NCI-H748 treated with DMSO at 0.1 percent for 48 hours (cell line): ENCODE measurements around the gene NPIPB8.
"Not testable (repeated sequence)": the region's sequence is repeated elsewhere in the genome, so short reads cannot be mapped to it uniquely, and the experiment has no call there.

Experiments used
- DNase-seq: peaks from one replicate; lab custom pipeline; 2025; lab: John Stamatoyannopoulos, UW

The NPIPB8 gene

DNA sequence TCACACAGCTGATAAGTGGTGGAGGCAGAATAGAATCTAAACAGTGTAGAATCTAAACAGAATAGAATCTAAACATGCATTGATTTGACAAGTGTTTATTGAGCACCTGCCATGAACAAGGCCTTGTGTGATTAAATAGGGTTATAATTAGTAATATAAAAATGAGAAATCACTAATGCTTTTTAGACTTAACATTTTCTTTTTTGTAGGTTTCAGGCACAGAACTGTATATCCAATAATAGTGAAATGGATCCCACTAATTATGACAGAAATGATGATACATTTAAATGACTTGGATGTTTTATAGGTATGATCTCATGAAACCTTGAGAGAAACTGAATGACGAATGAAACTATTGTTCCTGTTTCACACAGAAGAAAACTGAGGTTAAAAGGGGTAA lies at the start of gene NPIPB8:
NPIPB8 (plus strand) TSS at position 301 of the 400 bp plus-strand sequence. CDS start 296 bp downstream, outside the sequence.
- DNase-seq = not testable (repeated sequence)

DNA sequence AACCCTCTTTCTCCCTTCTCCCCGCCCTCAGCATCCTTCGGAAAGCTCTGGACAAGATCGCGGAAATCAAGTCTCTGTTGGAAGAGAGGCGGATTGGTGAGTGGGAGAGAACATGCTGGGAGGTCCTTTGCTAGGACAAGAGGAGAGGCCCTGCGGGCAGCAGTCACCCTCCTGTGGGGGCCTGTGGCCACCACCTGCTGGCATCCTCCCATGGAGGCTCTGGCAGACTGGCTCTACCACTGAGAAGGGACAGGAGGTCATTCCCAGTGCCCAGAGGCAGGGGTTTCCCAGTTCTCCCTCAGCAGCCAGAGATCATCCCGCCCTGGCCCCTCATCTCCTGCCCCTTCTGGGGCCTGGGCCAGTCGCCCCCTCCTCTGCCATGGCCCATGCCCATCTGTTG lies 48.8 kb upstream of the NPIPB8 start:
- no peak for DNase-seq

DNA sequence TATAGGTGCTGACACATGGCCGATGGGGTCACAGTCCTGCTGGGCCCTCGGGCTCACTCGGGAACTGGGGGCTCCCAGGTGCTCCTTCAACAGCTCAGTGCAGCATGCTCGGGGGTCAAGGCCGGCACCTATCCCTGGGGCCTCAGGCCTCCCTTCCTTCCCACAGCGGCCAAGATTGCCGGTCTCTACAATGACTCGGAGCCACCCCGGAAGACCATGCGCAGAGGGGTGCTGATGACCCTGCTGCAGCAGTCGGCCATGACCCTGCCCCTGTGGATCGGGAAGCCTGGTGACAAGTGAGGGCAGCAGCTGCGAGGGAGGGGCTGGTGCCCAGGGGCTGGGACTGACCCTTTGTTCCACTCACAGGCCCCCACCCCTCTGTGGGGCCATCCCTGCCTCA lies 47.9 kb upstream of the NPIPB8 start:
- DNase-seq = no peak

DNA sequence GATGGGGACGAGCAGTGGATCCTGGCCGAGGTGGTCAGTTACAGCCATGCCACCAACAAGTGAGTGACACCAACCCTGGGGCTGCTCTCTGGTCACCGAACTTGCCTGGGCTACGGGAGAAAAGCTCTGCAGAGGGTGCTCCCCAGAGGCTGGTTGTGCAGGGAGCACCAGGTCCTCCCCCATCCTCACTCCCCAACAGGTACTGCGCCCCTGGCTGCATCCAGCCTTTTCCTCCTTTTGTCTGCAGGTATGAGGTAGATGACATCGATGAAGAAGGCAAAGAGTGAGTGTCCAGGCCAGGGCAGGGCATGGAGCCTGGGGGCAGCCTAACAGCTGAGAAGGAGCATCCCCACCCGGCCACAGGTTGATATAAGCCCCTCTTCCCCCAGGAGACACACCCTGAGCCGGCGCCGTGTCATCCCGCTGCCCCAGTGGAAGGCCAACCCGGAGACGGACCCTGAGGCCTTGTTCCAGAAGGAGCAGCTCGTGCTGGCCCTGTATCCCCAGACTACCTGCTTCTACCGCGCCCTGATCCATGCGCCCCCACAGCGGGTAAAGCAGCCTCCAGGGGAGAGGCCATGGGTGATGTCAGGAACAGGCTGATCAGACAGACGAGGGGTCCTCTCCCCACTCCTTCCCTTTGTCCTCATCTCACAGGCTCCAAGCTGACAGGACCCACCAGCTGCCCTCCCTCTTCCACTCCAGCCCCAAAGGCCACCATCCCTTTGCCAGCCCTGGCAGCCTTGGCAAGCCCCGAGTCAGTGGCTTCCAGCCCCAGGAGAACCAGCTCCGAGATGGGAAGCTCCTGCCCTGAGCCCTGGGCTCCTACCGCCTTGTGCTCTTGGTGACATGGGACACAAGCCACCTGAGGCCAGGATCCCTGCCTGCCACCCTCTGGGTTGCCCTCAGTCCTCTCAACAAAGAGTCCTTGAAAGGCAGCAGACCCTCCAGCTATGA lies 47.2 kb upstream of the NPIPB8 start:
- no peak for DNase-seq

DNA sequence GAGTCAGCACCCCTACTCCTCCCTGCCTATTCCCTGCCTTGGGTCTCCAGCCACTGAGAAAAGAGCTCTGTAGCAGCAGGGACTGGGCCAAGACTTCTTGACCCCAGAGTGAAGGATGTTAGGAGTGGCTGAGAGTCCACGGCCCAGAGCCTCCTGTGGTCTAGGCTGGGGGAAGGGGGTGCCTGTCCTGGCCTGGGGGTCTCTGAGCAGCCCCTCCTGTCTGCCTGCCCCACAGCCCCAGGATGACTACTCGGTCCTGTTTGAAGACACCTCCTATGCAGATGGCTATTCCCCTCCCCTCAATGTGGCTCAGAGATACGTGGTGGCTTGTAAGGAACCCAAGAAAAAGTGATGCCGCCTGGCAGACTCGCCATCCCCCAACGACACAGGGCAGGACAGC lies 46.5 kb upstream of the NPIPB8 start:
- DNase-seq = no peak

DNA sequence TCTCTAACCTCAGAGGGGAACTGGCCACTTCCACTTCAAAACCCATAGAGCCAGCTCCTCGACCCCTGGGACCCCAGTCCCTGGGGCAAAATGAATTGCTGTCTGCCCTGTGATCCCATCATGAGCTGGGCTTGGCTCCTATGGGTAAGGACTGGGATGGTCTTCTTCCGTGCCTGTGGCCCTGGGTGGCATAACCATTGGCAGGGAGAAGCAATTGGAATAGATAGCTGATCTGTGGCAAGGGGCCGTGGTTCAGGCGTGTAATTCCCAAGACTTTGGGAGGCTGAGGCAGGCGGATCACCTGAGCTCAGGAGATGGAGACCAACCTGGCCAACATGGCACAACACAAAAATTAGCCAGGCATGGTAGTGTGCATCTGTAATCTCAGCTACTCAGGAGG lies 45.4 kb upstream of the NPIPB8 start:
- no peak for DNase-seq

DNA sequence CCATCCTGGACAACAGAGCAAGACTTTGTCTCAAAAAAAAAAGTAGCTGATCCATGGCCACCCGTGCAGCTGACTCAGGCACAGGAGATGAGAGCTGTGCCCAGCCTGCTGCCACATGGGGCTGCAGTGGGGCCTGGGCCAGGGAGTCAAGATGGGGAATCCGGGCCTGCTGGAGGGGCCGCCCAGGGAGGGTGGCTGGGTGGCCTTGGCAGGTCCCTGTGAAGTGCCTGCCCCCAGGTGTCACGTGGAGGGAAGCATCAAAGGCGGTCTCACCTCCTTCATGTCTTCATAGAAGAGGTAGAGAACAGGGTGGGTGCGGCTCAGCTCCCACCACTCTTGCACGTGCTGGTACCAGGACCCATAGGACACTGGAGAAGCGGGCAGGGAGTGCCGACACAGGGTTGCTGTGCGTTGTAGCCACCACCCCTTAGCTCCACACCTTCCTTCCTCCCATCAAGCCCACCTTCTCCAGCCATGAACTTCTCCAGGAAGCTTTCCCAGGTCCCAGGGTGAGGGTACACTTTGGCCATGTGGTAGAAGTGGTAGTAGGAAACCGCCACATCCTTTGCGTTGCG lies 44.8 kb upstream of the NPIPB8 start:
- DNase-seq = no peak

DNA sequence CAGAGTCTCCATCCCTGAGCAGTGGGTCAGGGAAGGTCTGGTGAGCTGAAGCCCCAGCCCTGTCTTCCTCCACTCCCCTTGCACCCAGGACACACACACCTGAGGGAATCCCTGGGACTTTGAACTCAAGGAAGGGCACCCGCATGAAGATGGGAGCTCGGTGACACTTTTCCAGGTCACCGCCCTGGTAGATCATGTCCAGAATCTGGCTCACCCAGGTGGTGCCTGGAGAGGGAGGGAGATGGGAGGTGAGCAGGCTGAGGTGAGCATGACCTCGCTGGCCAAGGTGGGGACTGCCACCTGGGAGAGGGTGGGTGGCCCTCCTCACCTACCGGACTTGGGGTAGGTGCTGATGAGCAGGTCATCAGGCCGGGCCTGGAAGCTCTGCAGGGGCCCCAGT lies 42.4 kb upstream of the NPIPB8 start:
- DNase-seq = not testable (repeated sequence)

DNA sequence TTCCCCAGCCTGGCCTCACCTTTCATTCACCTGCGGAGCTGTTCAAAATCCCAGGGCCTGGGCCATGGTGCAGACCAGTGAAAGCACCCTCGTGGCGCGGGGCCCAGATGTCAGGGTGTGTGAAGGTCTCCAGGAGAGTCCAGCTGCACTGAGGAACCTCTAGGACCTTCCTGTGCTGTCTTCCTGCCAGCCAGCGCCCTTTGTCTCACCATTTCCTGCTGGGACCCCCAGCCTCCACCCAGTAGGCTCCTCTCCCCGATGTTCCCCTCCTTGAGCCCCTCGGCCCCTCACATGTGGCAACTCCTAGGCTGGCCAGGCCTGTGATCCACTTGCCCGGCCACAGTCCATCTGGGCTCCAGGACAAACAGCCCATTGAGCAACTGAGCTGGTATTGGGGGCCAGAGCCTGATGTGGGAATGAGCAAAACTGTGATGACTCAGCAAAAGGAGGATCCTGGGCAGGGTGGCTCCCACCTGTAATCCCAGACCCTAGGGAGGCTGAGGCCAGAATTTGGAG lies 41.7 kb upstream of the NPIPB8 start:
- no peak for DNase-seq

DNA sequence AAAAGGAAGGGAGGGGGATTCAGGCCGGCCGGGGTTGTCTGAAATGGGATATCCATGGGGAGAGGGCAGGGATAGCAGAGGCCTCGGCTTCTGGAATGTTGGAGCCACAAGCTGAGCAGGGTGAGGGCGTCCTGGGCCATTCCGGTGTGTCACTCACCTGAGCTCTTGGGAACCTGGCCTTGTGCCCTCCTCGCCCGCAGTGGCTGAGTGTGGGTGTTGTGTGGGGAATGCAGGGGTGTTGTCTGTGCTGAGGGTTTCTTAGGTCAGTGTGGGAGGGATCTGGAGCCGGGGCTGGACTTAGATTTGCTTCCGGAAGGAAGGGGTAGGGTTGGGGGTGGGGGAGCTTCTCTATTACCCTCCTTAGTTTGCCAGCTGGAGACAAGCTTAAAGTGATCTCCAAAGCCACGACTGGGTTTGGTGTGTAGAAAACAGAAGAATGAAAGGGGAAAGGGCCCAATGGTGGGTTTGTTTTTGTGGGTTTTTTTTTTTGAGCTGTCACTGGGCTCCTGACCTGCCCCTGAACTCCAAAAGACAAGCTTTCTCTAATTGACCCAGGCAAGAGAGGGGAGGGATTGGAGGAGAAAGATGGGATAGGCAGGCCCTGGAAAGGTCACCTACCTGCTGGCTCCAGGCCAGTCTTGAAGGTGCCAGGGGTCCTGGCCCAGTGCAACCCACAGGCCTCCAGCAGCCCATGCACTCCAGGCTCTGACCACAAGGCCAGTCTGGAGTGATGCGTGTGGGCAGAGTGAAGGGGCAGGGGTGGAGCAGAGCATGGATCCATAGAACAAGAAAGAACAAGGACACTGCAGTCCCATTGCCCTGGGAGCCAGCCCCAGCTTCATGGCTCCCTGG lies 40.8 kb upstream of the NPIPB8 start, which contains the start of gene SULT1A2:
SULT1A2 (minus strand) TSS at position 211 of the 852 bp plus-strand sequence. CDS start 1,120 bp downstream, outside the sequence.
- DNase-seq = no peak

DNA sequence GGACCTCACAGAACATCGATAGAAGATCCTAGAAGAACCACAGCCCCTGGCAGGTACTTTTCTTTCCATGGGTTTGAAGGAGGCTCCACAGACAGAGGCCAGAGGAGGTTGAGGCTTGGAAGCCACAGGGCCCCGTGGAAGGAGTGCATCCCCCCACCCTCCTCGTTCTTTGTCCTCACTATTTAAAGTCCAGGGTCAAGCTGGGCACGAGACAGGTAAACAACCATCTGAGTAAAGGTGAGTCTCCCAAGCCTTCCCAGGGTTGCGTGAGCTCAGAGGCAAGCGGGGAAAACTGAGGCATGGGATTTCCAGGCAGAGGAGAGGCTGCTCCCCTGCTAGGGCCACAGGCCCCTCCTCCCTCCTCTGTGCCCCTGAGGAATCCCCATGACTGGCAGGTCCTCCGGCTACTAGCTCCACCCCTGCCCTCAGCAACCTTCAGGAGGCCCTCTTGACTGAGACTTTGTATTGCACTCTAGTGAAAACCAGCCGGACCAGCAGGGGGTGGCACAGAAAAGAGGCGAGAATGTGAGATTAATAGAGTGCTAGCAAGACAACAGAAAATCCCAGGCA lies 40.1 kb upstream of the NPIPB8 start:
- DNase-seq = no peak

DNA sequence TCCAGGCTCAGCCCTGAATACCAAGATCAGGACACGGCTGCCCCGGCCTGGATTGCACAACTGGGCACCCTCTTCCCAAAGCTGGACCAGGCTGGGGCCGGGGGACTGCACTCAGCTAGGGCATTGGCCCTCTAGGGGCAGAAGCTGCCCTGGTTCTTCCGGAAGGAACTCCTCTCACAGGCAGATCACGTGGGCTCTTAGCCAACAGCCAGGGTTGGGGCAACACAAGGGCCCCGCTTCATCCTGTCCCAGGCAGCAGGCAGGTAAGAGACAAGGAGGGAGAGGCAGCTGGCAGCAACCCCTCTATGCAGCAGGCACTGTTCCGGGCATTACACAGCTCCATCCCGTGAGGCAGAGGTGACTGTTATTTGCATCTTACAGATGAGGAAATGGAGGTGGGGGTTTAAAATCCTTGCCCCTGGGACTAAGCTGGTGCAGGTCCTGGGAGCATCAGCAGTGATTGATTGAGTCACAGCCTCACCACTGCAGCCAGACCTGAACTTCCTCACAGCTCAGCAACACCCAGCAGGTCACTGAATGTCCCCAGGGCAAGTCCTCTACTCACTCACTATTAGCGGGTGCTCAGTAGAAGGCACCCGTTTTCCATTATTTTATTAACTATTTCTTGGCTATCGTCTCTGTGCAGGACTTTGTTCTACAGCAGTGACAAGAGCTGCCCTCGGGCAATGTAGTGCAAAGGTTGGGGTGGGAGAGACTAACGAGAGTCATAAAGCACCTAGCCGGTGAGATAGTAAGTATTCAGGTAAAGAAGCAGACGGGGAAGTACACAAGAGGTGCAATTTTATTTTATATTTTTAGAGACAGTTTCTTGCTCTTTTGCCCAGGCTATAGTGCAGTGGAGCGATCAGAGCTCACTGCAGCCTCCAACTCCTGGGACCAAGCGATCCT lies 38.2 kb upstream of the NPIPB8 start:
- DNase-seq = not testable (repeated sequence)

DNA sequence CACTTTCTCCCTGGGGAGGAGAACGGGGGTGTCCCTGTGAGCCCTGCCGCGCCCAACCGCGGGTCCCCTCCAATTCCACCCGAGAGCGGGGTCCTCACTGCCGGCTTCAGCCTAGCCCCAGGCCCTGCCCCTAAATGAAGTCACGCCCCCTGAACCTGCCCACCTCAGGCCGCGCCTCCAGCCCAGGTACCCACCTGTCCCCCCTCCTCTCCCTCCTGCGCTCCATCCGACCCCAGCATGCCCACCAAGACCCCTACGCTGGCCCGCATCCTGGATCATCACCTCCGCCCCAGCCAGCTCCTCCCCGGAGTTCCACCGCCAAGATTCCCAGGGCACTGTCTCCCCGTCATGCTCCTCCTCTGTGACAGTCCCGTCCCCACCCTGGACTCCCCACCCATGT lies 36.9 kb upstream of the NPIPB8 start:
- not testable (repeated sequence) for DNase-seq

DNA sequence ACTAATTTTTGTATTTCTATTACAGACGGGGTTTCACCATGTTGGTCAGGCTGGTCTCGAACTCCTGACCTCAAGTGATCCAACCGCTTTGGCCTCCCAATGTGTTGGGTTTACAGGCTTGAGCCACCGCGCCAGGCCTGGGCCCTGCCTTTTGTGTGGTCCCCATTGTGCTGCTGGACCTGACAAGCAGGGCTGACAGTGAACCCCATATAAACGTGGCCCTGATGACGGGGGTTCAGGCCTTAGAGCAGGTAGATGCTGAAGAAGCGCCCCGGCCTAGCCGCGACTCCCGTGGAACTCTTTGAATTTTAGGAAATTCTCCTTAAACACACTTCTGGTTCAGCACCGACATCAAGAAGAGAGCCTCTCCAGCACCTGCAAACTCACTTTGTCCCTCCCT lies 36.3 kb upstream of the NPIPB8 start:
- not testable (repeated sequence) for DNase-seq

DNA sequence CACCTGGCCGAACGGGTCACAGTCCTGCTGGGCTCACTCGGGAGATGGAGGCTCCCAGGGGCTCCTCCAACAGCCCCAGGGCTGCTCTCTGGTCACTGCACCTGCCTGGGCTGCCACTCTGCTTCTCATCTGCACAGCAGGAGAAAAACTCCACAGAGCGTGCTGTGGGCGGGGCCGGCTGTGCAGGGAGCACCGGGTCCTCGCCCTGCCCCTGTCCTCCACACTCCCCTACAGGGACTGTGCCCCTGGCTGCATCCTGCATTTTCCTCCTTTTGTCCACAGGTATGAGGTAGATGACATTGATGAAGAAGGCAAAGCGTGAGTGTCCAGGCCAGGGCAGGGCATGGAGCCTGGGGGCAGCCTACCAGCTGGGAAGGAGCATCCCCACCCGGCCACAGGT lies 35.8 kb upstream of the NPIPB8 start:
- DNase-seq = not testable (repeated sequence)

DNA sequence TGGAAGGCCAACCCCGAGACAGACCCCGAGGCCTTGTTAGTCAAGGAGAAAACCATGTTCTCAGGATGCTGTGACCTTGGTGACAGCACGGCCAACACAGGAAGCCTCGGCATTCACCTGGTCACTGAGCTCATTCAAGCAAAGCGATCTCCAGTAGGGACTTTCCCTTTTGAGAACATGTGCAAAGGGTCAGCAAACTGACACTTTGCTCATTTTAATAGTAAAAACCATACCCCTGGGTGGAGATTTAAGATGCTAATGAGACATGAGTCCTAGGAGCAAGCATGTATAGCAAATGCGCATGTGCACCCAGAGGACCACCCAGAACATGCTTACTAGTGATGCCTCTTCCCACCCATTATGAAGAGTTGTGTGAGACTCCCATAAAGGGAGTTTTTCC lies 35.3 kb upstream of the NPIPB8 start:
- DNase-seq = no peak

DNA sequence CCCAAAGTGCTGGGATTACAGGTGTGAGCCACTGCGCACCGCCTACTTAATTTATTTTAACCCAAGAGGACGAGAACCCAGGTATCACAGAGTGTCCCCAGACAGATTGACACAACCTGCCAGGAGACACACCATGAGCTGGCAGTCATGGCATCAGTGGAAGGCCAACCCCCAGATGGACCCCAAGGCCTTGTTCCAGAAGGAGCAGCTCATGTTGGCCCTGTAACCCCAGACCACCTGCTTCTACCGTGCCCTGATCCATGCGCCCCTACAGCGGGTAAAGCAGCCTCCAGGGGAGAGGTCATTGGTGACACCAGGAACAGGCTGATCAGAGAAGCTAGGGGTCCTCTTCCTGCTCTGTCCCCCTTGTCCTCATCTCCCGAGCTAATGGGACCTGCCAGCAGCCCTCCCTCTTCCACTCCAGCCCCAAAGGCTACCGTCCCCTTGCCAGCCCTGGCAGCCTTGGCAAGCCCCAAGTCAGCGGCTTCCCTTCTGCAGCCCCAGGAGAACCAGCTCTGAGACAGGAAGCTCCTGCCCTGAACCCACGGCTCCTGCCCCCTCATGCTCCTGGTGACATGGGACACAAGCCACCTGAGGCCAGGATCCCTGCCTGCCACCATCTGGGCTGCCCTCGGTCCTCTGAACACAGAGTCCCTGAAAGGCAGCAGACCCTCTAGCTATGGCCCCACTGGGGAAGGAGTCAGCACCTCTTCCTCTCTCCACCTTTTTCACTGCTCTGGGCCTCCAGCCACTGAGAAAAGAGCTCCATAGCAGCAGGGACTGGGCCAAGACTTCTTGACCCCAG lies 34.3 kb upstream of the NPIPB8 start:
- no peak for DNase-seq

DNA sequence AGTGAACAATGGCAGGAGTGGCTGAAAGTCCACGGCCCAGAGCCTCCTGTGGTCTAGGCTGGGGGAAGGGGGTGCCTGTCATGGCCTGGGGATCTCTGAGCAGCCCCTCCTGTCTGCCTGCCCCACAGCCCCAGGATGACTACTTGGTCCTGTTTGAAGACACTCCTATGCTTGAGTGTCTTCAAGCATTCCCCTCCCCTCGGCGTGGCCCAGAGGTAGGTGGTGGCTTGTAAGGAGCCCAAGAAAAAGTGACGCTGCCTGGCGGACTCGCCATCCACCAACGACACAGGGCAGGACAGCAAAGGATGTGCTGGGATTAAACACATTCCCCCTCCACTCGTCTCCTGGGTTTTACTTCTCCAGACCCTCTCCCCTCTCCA lies 33.7 kb upstream of the NPIPB8 start:
- DNase-seq = no peak

DNA sequence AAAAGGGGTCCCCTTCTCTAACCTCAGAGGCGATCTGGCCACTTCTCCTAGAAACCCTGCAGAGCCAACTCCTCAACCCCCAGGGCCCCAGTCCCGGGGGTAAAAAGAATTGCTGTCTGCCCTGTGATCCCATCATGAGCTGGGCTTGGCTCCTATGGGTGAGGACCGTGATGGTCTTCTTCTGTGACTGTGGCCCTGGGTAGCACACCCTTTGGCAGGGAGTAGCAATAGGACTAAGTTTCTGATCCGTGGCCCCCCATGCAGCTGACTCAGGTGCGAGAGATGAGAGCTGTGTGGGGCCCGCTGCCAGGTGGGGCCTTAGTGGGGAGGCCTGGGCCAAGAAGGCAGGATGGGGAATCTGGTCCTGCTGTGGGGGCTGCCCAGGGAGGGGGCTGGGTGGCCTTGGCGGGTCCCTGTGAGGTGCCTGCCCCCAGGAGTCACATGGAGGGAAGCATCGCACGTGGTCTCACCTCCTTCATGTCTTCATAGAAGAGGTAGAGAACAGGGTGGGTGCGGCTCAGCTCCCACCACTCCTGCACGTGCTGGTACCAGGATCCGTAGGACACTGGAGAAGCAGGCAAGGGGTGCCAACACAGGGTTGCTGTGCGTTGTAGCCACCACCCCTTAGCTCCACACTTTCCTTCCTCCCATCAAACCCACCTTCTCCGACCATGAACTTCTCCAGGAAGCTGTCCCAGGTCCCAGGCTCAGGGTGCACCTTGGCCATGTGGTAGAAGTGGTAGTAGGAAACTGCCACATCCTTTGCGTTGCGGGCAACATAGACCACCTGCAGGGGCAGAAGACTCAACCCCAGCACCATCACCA lies 31.4 kb upstream of the NPIPB8 start:
- DNase-seq = no peak
